HG03558 (cell line): ENCODE measurements around the gene FSTL4.
"Not testable (repeated sequence)": the region's sequence is repeated elsewhere in the genome, so short reads cannot be mapped to it uniquely, and the experiment has no call there.

ENCODE experiments used
- ATAC-seq: cut with Tn5 transposase; IDR thresholded peaks from one replicate; pipeline ENCODE4 v1.9.1; 2021; ENCODE audit warnings: moderate number of reproducible peaks; ENCODE audit not compliant: unreplicated experiment; ENCODE audit errors: extremely low read depth

The FSTL4 gene

DNA sequence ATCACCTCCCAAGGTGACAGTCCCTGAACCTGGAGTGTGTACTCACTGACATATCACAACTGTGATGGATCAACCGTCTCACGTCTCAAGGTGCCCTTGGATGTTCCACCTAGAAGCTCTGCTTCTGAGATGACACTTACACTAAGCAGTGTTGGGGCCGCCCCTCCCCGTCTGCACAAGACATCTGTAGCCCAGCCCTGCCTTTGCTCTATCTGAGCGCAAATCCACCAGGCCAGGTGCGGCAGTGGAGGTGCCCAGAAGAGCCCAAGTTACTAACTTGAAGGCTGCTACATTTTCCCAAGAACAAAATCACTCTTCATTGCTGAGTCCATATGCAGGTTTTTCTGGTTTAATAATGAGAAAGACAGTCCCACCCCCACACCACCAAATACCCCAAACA is 148.3 kb downstream of the FSTL4 start:
- ATAC-seq = no peak

DNA sequence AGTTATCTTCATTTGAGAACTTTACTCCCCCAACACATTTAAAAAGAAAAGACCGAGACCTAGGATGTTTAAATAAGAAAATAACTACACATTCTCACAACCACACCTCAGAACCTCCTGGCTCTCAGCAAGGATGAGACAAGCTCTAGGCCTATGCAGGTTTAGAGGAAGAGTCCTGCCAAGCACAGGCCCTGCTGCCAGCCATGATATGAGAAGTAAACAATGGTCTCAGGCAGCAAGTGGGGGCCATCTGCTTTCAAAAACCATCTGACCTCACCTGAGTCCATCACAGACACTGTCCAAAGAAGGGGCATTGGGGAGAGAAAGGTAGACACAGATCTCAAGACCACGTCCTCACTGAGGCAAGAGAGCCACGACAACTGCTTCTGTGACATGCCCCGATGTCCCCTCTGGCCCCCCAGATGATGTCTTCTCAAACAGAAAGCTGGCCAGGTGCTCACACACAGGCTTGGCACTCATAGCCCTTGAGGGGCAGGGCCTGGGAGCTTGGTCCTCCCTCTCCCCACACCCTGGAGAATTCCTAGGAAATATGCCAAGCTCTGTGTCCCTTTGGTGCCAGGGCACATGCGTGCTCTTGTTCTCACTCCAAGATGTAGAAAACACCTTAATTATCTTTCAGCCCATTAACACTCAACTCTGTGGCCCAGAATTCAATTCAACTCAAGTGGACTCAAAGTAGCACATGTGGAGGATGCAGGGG is 150.4 kb downstream of the FSTL4 start:
- no peak for ATAC-seq

DNA sequence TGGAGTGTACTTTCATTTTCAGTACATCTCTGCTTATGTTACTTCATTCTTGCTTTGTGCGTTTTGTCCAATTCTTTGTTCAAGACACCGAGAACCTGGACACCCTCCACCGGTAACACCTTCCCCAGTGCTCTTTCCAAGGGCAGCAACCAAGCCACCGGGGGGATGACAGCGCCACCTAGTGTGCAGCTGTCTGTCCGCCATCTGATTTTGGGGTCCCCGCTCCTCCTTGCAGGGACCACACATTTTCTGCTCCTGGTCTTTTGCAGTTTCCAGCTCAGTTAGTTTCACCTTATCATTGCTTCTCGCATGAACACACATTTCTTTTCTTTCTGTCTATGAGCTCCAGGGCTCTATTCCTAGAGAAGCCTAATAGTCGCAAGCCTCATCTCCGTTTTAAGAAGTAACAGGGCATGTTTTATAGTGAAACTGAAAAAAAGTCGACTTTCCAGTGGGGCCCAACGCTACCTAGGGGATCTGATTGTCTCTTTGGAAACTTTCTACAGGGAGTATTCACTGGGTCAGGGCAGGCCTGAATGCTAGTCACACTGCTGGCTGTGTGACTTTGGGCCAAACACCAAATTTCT is 152.1 kb downstream of the FSTL4 start:
- no peak for ATAC-seq

DNA sequence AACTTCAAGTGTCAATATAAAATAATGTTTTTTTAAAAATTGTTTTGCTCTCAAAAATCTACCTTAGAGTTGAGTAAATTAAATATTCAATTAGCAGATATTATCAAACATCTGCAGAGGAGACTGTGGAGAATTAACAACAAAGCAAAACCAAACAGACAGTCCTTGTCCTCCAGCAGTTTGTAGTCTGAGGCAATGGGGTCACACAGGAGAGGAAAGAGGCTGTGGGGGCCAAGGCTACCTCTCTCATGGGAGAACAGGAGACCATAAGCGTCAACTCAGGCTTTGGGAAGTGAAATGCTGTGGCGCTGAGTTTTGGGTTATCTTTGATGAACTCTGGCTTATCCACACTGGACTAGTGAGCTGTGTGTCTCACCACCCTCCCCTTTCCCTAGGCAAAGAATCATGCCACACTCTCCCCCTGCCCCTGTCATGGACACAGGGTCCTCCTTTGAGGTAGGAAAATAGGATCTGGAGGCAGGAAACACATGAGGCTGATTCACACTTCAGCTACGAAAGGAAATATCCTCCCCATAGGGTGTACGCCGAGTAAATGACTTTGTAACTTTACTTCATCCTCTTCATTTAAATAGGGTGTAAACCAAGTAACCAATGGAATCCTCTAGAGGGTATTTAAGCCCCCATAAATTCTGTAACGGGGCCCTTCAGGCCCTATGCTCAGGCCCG is 152.7 kb downstream of the FSTL4 start:
- ATAC-seq = no peak

DNA sequence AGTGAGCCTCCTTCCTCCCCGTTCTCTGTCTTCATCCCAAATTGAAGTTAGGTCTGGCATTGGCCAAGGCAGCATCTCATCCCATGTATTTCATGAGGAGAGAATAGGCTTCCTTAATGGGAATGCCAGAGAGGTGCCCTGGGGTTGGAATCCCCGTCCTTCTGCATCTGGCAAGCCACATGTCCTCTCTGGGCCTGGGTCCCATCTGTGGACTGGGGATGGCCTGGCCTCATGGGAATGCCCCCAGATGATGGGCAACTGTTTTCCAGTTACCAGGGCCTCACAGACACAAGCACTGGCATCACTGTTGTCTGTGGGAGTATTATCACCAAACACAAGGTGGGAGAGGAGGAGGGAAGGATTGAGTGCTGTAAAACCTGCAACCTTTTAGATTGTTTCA is 153.9 kb downstream of the FSTL4 start:
- no peak for ATAC-seq

DNA sequence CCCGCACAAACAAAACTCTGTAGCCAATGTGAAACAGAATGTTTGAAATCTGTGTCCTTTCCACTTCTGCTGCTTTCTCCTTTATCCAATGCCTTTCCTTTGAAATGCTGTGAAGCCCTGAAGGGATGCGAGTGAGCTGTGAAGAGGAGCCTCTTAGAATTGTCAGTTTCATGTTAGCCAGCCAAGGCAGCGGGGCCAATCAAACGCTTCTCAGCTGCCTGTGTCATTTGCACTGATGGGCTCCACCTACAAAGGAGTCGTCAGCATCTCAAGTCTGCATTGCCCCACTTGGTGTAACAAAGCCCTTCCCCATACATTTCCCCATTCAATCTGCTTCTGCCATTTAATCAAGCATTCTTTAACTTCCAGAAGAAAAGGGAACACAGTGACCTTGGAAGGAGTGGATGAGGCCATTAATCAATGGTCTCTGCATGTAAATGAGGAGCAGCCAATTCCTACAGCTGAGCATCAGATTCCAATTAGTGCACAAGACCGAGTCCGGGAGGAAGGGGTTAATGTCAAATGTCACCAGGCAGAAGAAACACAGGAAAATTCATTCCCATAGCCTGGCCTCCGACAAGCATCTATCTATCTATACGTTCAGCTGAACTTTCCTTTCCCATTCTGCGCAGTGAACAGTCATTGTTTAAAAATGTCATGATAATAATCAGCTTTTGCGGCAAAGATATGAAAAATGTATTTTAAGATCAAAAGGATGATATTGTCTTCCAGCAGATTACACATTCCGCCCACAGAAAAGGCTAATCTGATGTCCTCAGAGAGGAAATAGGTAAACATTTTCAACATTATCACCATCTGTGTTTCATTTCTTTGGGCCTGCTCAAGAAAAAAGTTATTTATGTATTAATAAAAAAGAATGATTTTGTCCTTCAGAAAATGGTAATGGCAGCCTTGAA is 154.6 kb downstream of the FSTL4 start:
- no peak for ATAC-seq

DNA sequence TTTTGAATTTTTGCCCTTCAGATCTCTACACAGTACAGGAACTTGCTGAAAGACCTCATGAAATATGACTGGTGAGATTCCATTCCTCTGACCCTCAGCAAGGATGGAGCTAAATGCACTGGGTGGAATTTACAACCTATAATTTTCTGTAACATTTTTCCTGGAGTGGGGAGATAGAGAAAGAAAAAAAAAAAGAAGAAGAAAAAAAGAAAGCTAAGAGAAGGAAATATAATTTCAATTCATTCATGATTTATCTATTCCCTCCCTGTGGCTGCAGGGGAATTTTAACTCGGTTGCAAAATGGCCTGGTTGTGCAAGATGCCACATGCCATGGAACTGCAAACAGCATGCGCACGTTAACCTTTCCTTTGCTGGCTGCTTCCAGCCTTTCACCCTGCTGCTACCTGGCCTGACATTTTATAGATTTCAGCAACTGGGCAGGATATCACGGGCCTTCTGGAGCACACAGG is 155.4 kb downstream of the FSTL4 start:
- ATAC-seq = no peak

DNA sequence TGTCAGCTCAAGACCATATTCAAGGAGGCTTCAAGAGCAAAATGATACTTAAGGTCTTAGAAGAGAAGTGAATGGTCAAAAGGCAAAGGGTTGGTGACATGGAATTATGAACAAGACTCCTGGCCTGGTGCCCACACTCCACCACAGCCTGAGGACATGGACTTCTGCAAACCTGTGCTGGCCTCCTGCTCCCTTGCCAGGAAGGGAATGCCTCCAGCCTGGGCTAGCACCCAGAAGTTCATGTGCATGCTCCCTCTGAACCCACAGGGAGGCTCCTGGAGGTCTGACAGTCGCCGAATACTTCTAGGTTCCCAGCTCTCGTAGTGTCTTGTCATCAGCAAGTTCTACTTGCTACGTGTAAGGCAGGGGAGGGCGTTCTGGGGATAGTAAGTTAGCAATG is 156.7 kb downstream of the FSTL4 start:
- ATAC-seq = no peak

DNA sequence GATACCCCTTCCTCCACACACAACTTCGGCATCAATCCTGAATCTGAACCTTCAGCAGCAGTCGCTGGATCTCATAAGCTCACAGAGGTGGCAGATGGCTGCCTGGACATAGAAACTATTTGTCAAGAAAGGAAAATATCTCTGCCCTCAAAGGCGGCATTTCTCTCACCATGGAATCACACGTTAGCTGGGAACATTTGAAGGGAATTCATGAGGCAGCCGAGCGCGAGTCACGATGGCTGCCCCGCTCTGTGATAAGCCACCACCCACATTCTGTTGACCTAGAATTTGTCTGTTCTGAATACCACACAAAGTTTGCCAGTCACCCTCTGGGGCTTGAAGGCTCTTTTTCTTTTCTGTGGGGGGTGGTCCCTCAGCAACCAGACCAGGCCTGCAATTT is 157.9 kb downstream of the FSTL4 start:
- ATAC-seq = no peak

DNA sequence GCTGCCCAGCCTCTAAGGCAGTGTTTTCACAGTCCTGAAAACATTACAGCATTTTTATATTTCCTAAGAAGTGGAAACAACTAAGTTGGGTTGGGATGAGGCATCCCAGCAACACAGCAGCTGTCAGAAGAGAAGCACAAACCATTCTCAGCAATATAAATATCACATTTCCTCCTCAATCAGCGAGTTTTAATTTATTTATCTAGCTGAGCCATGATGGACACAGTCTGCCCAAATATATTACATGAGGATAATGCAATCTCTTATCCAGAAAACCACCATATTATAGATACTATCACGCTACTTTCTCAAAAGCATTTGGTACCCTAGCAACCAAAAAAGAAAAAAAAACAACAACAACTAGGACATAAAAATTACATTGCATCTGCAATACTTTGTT is 158.5 kb downstream of the FSTL4 start:
- ATAC-seq = no peak

DNA sequence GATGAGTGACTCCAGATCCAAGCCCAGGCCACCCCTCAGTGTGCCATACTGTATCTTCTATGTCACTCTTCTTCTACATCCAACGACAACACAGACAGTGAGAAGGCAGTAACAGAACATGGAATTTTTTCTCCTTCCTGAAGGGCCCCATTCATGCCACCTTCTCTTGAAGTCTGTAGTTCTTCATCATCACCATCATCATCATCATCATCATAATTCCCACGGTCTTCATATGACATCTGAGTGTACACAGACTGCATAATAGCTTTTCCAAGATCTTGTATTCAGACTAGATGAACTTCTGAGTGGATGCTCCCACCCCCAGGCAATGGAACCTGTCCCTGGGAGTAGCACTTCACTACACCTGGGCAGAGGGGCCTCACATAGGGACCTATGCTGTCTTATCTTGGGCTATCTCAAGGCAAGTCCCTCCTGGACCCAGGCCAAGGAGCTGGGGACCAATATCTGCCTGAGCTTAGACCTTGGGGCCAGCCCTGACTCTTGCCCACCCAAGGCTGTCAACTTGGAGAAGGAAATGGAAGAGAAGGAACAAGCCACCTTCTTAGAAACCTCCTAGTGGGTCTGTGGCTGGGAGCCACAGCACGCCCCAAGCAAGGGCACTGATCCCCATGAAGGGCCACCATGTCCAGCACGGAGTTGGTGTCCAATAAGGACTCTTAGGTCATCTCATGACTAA is 159.1 kb downstream of the FSTL4 start:
- no peak for ATAC-seq

DNA sequence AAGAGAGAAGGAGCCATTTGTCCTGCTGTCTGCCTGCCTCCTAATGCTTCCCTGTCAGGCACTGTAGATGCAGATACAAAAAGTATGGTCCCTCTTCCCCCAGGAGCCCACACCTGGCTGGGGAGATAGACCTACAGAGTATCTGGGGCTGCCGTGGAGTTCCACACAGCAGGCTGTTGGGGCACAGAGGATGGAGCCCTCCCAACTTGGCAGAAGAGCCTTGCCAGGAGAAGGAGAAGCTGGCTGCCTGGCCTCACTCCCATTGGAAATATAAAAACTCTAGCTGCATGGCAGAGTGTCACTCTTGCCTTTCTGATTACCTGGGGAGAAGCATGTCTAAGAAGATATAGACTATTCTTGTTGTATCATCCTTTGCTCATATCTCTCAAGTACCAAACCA is 160.4 kb downstream of the FSTL4 start:
- no peak for ATAC-seq

DNA sequence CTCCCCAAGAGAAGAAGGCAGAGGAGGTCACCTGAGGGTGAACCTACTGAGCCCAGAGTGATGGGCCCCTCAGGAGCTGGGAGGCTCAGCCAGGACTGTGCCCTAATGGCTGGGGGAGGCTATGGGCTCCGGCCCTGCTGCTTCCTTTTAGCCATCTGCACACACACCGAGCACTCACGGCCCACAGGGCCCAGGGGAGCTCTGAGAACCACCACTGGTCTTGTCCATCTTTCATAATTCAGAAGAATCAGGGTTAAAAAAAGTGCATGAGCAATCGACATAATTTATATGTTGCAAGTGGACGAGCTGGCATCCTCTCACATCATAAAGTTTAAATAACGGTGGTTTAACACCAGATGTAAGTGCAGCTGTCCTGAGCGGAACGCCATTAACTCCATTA is 162.1 kb downstream of the FSTL4 start:
- ATAC-seq = no peak

DNA sequence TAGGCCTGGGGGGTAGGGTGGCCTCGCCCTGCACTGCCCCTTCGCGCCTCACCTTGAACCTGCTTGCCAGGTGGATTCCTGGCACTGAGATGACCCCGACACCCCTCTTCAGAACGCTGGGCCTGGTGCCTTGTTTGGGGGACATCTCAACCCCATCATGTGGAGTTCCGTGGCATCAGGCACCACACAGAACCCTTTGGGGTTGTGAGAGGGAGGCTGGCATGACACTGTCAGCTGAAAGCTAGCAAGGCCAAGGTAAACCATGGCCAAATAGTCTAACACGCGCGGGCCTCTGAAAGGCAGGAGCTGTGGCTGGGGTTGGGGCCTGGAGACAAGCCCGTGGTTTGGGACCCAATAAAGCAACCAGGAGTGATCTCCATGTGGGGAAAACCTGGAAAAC is 163.2 kb downstream of the FSTL4 start:
- no peak for ATAC-seq

DNA sequence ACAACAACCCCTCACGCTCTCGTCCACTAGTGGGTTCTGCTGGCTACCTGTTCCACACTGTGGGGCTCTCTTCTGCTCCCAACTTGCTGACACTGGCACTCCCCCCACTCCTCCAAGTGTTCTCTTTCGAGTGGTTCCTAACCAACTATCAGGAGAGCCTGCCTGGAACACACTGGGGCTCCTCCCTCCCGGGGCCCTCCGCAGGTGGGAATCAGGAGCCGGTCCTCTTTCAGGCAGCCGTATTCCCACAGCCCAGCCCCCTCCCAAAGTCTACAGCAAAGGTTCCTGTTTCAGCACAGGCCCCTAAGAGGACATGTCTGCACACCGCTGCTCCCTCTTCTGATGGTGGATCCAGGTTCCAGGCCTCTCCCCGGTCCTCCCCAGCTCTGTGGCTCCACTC is 165.9 kb downstream of the FSTL4 start:
- no peak for ATAC-seq

DNA sequence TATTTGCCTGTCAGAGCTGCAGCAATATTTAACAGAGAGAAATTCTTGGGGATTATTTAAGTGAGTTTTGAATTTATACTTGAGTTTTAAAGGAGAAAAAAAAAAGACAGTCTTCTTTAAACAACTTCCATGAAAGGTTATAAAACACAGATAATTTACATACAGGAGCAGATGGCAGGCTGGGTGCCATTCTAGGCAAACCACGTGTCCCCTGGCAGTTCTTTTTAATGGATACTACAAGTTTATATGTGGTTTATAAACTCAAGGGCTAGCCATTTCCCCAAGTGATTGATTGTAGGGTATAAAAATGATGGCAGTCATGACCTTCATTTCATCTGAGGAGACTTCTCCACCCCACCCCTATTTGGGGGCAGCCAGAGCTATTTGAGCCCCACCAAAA is 166.6 kb downstream of the FSTL4 start:
- no peak for ATAC-seq

DNA sequence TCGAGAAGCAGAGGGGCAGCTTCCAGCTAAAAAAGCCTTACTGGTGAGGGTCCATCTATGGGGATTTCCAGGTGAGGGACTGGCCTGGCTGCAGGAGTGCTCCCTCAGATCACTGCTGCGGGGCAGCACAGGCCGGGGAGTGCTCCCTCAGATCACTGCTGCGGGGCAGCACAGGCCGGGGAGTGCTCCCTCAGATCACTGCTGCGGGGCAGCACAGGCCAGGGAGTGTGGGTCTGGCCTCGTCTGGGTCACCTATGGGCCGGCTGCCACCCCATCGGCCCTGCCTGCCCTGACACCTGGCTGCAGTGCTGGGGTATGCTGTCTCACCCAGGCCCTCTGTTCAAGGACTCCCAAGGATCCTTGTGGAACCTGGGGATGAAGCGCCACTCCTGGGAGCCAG is 167.1 kb downstream of the FSTL4 start:
- ATAC-seq = not testable (repeated sequence)

DNA sequence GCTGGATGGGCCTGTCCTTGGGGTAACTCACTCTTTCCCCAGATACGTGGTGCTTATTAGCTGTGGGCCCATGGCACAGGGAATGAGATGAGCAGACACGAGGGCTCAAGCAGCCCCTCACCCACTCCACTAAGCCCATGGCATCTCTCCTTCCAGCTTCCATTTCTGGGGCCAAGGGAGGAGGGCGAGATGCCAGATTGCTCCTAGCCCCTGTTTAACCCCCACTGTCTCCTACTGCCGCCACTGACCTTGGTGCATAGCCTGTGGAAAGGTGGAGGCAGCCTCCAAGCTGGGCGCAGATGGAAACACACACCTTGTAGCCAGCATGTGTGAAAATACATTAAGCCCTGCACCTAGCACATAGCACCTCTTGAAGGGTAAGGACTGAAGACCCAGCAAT is 167.6 kb downstream of the FSTL4 start:
- ATAC-seq = no peak

DNA sequence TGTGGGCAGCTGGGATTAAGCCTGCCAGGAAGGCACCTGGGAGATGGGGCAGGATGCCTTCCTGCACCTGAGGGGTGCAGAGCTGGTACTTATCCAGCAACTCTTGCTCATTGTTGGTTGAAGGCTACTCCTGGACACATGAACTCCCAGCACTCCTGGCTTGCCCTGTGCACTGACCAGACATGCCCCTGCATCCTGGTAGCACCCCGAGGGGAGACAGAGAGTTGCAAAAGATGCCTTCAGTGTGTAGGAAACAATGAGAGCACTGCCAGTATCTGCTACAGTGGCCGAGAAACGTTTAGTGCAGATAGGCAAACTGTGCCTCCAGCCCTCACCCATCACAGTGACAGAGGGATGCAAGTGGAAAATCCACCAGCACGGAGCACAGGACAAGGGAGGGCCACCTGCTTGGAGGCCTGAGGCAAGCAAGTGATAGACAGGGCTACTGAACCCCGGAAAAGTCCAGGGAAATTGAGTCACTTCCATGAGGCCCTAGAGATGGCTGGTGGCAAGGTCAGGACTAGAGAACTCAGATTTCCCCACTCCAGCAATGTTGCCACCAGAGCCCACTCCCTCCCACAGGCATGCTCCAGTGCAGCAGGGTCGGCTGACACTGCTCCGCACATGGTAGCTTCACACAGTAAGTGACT is 171.1 kb downstream of the FSTL4 start:
- no peak for ATAC-seq
